ENCODE measurements around the gene LIAS.
"Not testable (repeated sequence)": the region's sequence is repeated elsewhere in the genome, so short reads cannot be mapped to it uniquely, and the experiment has no call there.

The LIAS gene

GRCh38 chr4:39453738-39454137 lies 5.1 kb upstream of the LIAS start:
- no peak for DNase-seq

GRCh38 chr4:39455486-39455885 lies 3.4 kb upstream of the LIAS start:
- DNase-seq, result no peak

GRCh38 chr4:39456946-39457763 lies 1.7 kb upstream of the LIAS start:
- DNase-seq, result no peak

GRCh38 chr4:39458161-39458504 lies 723 bp upstream of the LIAS start:
- DNase-seq, result not testable (repeated sequence)

GRCh38 chr4:39464886-39465501 lies 6.1 kb downstream of the LIAS start:
- DNase-seq, result no peak

GRCh38 chr4:39466747-39467146 lies 7.9 kb downstream of the LIAS start:
- no peak for DNase-seq

GRCh38 chr4:39467464-39467863 lies 8.6 kb downstream of the LIAS start:
- DNase-seq, result no peak

GRCh38 chr4:39469429-39470077 lies 10.7 kb downstream of the LIAS start:
- no peak for DNase-seq

GRCh38 chr4:39470402-39470801 lies 11.5 kb downstream of the LIAS start:
- no peak for DNase-seq

- no peak for DNase-seq
These were observed 13.5 kb downstream of the LIAS start for GRCh38 chr4:39472396-39472795.

GRCh38 chr4:39476187-39476895 lies 17.5 kb downstream of the LIAS start:
- no peak for DNase-seq

- DNase-seq, result no peak
These were observed 21.4 kb downstream of the LIAS start for GRCh38 chr4:39480251-39480650.

GRCh38 chr4:39480902-39481695 lies 22.2 kb downstream of the LIAS start:
- no peak for DNase-seq

GRCh38 chr4:39484582-39485272 lies 25.9 kb downstream of the LIAS start:
- DNase-seq, result no peak

GRCh38 chr4:39486221-39486804 lies 27.5 kb downstream of the LIAS start:
- DNase-seq, result no peak

GRCh38 chr4:39490322-39490721 lies 31.5 kb downstream of the LIAS start:
- no peak for DNase-seq

GRCh38 chr4:39494354-39494753 lies 35.5 kb downstream of the LIAS start:
- DNase-seq, result no peak

- DNase-seq, result no peak
These were observed 36.8 kb downstream of the LIAS start for GRCh38 chr4:39495446-39496213.

- DNase-seq, result no peak
These were observed 39.3 kb downstream of the LIAS start for GRCh38 chr4:39497909-39498726.

GRCh38 chr4:39498727-39499020 lies 39.8 kb downstream of the LIAS start:
- DNase-seq, result no peak
